C1 segment of cervical spinal cord (tissue), 14 donors: ENCODE measurements around the gene TBC1D10B.

Source experiments
- DNase-seq, 14 donors: peaks; one replicate each; lab custom pipeline; 2025; lab: John Stamatoyannopoulos, UW

The TBC1D10B gene

GRCh38 chr16:30370456-30371247, at the start of gene TBC1D10B:
TBC1D10B (minus strand) TSS chr16:30370494; CDS start chr16:30370183, 311 bp downstream.
- DNase-seq = peak; percentile 99 to 100 (median 100)

- DNase-seq = no peak
Measured at GRCh38 chr16:30418350-30419181, 48.3 kb upstream of the TBC1D10B start.

- DNase-seq = peak in 10 of 14 donors; percentile 21 to 86 (median 36)
Measured at GRCh38 chr16:30417529-30418349, 47.4 kb upstream of the TBC1D10B start.

GRCh38 chr16:30416624-30417528, 46.6 kb upstream of the TBC1D10B start:
- DNase-seq = peak in 1 of 14 donors; percentile 12

- DNase-seq = no peak
Measured at GRCh38 chr16:30416047-30416603, 45.8 kb upstream of the TBC1D10B start.

- no peak for DNase-seq
Measured at GRCh38 chr16:30414159-30414558, 43.9 kb upstream of the TBC1D10B start.

- DNase-seq = no peak
Measured at GRCh38 chr16:30413112-30413806, 43.0 kb upstream of the TBC1D10B start.

GRCh38 chr16:30409125-30410060, 39.1 kb upstream of the TBC1D10B start:
- DNase-seq = peak in 13 of 14 donors; percentile 16 to 90 (median 81)

GRCh38 chr16:30407804-30408534, 37.7 kb upstream of the TBC1D10B start:
- peak in 1 of 14 donors; percentile 13 for DNase-seq

GRCh38 chr16:30407102-30407803, 37.0 kb upstream of the TBC1D10B start, which contains the start of gene ZNF771:
ZNF771 (plus strand) TSS chr16:30407606; CDS start chr16:30408054, 448 bp downstream.
- DNase-seq = peak in 13 of 14 donors; percentile 44 to 93 (median 87)

GRCh38 chr16:30406795-30407101, 36.5 kb upstream of the TBC1D10B start:
- no peak for DNase-seq

GRCh38 chr16:30401768-30402425, 31.6 kb upstream of the TBC1D10B start:
- no peak for DNase-seq

- DNase-seq = no peak
Measured at GRCh38 chr16:30399435-30400186, 29.3 kb upstream of the TBC1D10B start.

- DNase-seq = no peak
Measured at GRCh38 chr16:30398661-30399434, 28.6 kb upstream of the TBC1D10B start.
